Fibroblast of skin of abdomen (primary cell): Measurements from ENCODE around the gene NEUROG1.
A peak's percentile ranks its signal among the peaks of the same experiment; 100 is the strongest.

Experiments used
- DNase-seq: peaks from one replicate; pipeline ENCODE4 v3.0.0-alpha.2; 2013

NEUROG1 gene

DNA sequence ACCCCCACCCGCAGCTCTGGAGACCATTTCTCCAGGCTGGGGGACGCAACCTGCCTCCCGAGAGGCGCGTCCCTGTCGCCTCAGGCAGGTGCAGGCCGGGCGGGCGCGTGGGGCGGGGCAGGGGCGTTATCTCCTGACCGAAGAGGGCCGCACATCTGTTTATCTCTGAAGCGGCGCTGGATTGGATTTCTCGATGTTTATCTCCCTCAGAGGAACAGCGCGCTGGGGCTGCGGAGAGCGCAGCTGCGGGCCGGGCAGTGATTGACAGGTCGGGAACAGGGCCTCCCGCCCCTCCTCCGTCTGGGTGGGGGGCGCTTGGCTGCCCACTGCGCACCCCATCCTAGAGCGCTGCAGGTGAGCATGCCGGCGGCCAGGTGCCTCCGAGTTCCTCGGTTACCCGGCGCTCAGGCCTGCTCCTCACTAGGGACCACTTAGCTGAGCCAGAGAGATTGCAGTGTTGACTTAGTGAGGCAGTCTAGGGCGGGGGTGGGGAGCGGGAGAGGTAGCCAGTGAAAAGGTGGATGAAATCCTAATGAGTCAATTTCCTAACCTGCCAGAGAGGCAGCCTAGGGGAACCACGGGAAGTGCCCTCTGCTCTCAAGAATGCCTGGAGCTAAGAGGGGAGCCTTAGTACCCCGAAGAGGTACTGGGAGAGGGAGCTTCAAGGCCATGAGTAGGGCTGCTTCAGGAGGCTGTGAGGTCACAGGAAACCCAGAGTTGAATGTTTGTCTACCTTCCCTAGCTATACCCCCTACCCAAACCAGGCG lies 44.0 kb downstream of the NEUROG1 start:
- no peak for DNase-seq

DNA sequence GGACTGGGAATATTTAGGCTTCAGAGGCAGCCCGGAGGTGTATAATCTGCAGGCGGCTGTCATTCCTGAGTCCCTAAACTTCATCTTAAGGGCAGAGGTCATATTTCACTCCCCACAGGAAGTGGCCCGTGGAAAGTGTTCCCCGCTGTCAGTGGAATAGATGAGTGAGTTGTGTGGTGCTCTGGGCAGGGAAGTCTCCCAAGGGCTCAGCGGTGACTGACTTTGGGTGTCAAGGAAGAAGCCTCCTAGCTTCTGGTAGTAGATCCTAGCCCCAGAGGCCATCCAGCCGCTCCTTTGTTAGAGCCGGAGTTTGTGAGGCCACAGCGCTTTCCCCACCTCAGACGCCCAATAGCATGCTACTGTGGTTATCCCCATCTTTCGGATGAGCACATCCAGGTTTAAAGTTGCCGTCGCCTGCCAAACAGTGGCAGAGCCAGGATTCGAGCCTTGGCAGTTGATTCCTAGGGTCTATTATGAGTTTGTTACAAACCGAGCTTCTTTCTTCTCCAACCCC lies 44.7 kb downstream of the NEUROG1 start:
- no peak for DNase-seq

DNA sequence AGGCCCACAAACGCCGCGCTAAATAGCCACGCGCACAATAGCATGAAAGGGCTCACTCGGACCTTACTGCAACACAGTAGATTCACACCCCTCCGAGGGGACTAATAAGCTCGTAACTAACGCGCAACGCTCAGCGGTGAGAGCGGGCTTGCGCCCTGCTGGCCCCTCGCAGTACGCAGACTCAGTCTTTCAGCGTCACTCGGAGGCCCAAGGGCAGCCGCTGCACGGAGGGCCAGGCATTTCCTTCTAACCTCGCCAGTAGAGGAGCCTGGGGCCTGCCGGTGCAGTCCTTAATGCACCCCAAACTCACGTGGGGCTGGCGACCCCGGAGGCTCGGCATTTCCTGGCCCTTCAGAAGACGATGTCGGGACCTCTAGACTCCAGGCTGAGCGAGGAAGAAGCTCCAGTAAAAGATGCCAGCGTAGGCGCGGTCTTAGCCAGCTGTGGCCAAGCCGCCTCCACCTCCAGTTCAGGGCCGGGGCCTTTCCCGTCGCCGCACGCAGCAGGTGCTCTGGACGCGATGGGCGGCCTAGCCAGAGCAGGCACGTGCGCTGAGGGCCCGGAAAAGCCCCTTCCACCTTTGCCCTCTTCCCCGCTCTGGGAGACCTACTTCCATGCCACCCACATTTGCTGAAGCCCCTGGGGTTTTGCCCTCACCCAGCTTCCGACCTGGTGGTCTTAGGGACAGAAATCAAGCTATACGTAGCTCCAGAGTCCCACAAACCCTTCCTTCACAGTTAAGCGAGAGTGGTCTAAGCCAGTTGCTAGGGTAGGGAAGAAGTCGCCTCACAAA lies 45.3 kb downstream of the NEUROG1 start:
- no peak for DNase-seq

DNA sequence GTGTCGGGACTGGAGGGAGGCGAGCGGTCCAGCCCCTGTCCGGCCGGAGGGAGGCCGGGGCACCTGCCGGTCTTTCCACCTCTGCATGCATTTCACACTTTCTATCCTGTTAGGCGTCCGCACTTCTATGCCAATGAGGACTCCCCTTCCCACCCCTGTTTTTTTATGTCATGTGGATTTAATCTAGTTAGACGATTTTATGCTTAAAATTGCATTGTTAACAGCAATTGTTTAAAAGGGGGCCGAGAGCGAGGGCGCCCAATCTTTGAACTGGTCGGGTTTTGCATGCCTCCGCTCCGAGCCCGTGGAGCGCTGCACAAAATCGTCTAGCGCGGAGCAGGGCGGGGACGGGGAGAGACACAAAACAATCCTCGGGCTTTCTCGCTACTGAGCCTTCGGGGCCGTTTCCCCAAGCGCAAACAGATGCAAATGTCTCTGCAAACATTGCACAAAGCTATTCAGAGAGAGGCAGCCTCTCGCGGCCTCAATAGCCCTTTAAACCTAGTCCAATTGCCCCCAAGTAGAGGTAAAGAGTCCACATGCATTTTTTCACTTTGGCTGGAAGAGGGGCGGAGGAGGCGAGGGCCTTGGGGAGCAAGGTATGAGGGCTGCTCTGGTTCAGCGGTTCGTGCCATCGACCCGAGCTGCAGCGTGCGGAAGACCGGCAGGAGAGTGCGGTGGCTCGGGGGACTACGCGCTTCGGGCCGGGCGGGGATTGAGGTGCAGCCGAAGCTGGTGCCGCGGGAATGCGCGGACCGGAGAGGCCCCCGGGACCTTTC lies 46.1 kb downstream of the NEUROG1 start:
- no peak for DNase-seq

DNA sequence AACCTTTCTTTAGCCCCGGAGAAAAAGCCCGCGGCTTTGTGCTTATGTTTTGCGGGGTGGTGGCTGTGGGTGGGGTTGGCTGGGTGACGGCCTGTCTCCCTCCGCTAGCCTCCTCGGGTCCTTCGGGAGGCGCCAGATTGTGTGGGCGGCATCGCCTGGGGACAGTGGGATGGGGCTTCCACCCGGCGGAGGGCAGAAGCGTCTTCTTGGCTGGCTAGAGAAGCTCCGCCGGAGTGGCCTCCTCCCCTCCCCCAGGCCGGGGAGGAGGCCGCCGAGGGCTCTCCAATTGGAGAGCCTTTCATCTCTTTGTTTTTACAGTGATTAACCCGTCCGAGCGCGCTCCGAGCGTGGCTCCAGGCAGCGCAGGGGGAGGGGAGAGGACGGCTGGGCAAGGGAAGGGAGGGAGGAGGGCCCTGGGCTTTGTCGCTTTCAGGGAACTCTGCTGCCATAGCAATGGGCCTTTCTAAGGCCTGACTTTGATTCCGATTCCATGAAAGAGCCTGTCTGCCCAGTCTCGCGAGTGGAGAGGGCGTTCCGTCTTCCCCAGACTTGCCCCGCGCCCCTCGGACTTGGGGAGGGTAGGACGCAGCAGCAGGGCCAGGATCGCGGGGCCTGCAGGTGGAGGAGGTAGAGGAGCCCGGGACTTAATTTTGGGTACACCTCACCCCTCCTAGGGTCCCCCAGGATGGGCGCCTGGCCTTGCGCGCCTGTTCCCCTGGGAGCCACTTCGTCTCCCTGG lies 46.9 kb downstream of the NEUROG1 start:
- DNase-seq = peak; percentile 68

DNA sequence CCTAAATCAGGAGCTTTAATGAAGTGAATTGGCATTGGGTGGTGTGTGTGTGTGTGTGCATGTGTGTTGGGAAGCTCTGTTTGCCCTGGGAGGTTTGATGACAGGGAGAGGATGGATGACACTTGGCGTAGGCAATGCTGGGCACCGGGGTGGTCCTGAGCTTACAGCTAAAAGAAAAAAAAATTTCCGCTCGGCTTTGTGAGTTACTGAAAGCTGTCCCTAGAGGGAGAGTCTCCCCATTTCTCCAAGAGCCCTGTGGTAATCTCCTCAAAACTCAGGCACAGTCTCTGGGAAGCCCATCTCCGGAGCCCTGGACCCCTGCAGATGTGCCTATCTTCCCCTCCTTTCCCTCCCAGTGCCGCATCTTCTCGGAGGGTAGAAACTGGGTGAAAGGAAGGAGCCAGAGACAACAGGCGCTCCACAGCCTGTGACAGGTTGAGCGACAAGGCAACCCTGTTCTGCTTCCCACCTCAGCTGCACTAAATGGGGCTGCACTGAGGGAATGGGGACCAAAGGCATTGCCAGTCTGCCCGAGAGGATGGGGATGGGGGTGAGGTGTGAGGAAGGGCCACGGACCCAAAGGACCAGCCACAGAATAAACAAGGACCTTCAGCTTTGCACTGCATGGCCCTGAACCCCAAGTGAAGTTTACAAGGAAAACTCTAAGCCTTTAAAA lies 47.8 kb downstream of the NEUROG1 start:
- DNase-seq = no peak

DNA sequence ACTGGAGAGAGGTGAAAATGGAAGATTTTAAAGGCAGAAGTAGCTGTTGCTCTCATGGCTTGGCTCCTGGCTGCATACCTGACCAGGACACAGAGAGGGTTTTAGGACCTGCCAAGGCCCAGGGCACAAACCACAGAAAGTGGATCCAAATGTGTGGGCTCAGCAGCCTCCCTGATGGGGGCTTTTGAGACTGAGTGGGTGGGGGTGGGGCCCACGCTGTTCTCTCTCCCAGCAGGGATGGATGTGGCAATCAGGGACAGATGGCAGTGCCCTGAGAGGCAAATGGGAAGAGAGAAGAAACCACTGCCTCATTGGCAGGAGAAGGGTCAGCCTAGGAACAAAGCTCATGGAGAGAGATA lies 48.7 kb downstream of the NEUROG1 start:
- no peak for DNase-seq

DNA sequence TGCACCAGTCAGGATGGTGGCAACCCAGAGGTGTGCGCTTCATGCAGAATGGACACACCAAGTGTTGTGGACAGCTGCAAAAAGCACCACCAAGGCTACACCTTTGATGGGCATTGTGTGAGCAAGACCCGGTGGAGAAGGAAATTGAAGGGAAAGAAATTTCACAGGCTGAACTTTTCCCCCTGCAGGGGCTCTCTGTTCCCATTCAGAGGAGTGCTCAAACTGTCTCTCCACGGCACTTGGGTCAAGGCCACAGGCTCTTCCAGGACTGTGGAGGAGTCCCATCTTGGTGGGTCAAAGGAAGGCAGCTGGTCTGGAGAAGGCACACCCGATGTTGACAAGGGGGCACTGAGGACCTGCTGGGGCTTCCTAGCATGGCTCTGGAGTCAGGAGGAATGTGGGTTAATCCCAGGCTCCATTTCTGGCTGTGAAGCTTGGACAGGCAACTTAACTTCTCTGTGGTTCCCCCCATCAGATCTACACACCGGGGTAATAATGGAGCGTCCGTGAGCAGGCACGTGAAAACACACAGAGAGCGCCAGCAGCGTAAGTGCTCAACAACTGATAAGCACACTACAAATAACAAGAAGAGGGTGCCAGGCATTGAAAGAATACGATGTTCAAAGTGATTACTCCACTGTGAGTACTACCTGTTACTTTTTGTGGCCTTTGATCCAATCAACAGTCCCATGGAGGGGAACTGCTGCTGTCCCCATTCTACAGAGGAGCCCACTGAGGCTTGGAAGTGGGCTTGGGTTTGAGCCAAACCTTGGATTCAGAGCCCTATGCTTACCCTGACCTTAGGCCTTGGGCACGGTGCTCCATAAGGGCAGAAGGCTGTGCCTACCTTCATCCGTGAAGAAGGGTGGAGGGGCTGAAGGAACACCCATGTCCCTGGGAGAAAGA lies 49.4 kb downstream of the NEUROG1 start:
- DNase-seq = no peak

DNA sequence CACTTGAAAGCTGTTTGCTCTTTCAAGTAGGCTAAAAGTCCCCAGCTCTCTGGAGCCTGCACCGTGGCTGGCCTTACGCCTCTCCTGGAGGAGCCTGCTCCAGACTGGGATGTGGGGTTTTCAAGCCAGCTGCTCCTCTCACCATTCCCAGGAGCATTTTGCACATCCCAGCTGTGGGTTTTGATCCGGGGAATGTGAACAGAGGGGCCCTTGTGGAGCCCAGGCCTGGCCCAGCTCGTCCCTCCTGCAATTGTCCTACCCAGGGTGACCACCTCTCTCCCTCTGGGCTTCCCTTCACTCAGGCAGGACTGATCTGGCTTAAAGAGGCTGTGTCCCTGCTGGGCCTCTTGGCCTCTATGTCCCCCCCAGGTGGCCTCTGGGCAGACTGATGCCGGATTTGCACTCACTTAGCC lies 51.1 kb downstream of the NEUROG1 start:
- DNase-seq = no peak
